OCI-LY3 (cell line): ENCODE data around the gene PPP2R1B.

Experiments
- CTCF ChIP-seq: fragments of 200-600, 300-600 bp; sonication (generic); IDR thresholded peaks from 2 replicates; pipeline ENCODE4 v1.5.1; 2014; ENCODE audit warnings: antibody characterized with exemption, low read length, low read depth
- EZH2phosphoT487 ChIP-seq: fragments of 200-600 bp; shearing (Covaris generic); IDR thresholded peaks from 2 replicates; pipeline ENCODE4 v1.6.1; 2018; ENCODE audit warnings: antibody characterized with exemption, mixed run types, low read depth

- TF ChIP-seq CTCF (no peak), EZH2phosphoT487 (no peak)
Observed at GRCh38 chr11:111719379-111719778, 46.8 kb downstream of the PPP2R1B start.
